ENCODE measurements around the gene CHRDL2. TPM values are rescaled to one million over a fixed set of nuclear protein-coding genes. Genes with fewer than 3 reads are reported as not detected.

The CHRDL2 gene
- total RNA-seq, 1 experiment from 2014 or later, result not detected

DNA sequence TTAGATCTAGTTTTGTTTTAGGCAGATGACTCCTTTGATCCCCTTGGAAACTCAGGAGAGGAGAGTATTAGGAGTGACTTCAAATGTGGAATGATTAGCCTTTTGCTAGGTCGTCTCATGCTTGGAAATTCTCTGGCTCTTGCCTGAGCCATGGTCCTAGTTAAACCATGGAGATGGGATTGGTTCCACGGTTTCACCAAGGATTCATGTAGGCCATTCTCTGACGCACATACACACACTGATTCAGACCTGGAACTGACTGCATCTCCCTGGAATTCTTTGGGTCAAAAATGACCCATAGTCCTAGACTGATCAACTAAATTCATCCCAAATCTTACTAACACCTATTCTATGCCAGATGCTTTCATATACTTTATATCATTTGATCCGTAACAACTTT is 82.3 kb downstream of the CHRDL2 start:
- Histone ChIP-seq H2AFZ (ENCODE audit: low read depth, low read length, poor library complexity, severe bottlenecking) (no peak overlapping the region), H3K4me2 (ENCODE audit: low read length) (no peak overlapping the region), H4K20me1 (ENCODE audit: insufficient read depth) (no peaks in the 10 kb centered on the region), H3K4me1 (ENCODE audit: control insufficient read depth in 1 of 2, insufficient read depth in 2 of 2, low read length in 2 of 2) (no peaks in the 10 kb centered on the region), H3K9me3 (ENCODE audit: control insufficient read depth in 1 of 2, insufficient read depth in 1 of 2, low read depth in 1 of 2, low read length in 2 of 2) (no peaks in the 10 kb centered on the region), H3K9me2 (ENCODE audit: insufficient read depth) (no peaks in the 10 kb centered on the region), H3K27ac (ENCODE audit: low read depth, low read length) (no peak overlapping the region), H3K79me2 (ENCODE audit: insufficient read depth, low read length) (no peaks in the 10 kb centered on the region), H3K4me3 (replicated peaks in 1 of 2; ENCODE audit: low read depth in 1 of 2, low read length in 2 of 2) (no peak overlapping the region), H3K9ac (ENCODE audit: low read length) (no peak overlapping the region), H3K36me3 (ENCODE audit: control insufficient read depth in 1 of 2, insufficient read depth in 2 of 2, low read length in 2 of 2) (peaks cover 0 to 3% of the 10 kb centered on the region in 2 experiments; a peak in 1 of 4 replicates), H3K27me3 (ENCODE audit: insufficient read depth, low read length) (no peaks in the 10 kb centered on the region)
- intact Hi-C loops (cut with micrococcal nuclease), result no loop called here
- DNase-seq (ENCODE audit: low read depth, low spot score) (no peak), ATAC-seq (no peak)
- no TSS peak for BruUV-seq (replicated peaks)
- ChIA-PET RAD21 (ENCODE audit: low non-redundant PET in 1 of 2, low total read pairs in 2 of 2, uncharacterized antibody in 2 of 2, unreplicated experiment in 2 of 2) (no interaction called here), CTCF (no interaction called here), POLR2A (no interaction called here)
- TF ChIP-seq RAD21 (IDR thresholded peaks at IDR 0.05; ENCODE audit: low read depth), result no peak
- TF ChIP-seq FOSL1 (IDR thresholded peaks at IDR 0.05; ENCODE audit: low read depth), result no peak
- no peak for TF ChIP-seq YY1 (IDR thresholded peaks at IDR 0.05; ENCODE audit: extremely low read depth, insufficient replicate concordance, low read depth, low read length)
- no peak for TF ChIP-seq SP1 (IDR thresholded peaks at IDR 0.05; ENCODE audit: low read depth)
- TF ChIP-seq ATF3 (IDR thresholded peaks at IDR 0.05), result no peak
- TF ChIP-seq SRF (IDR thresholded peaks at IDR 0.05; ENCODE audit: low read depth), result no peak
- no peak for TF ChIP-seq ZNF274 (IDR thresholded peaks at IDR 0.05; ENCODE audit: low read depth, low read length)
- no peak for TF ChIP-seq ELF1 (IDR thresholded peaks at IDR 0.05; ENCODE audit: borderline replicate concordance, low read depth)
- TF ChIP-seq, protein P1, sequence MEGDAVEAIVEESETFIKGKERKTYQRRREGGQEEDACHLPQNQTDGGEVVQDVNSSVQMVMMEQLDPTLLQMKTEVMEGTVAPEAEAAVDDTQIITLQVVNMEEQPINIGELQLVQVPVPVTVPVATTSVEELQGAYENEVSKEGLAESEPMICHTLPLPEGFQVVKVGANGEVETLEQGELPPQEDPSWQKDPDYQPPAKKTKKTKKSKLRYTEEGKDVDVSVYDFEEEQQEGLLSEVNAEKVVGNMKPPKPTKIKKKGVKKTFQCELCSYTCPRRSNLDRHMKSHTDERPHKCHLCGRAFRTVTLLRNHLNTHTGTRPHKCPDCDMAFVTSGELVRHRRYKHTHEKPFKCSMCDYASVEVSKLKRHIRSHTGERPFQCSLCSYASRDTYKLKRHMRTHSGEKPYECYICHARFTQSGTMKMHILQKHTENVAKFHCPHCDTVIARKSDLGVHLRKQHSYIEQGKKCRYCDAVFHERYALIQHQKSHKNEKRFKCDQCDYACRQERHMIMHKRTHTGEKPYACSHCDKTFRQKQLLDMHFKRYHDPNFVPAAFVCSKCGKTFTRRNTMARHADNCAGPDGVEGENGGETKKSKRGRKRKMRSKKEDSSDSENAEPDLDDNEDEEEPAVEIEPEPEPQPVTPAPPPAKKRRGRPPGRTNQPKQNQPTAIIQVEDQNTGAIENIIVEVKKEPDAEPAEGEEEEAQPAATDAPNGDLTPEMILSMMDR (IDR thresholded peaks at IDR 0.05 in 2 of 3, conservative IDR thresholded peaks at IDR 0.05 in 1 of 3; ENCODE audit: borderline replicate concordance in 1 of 3, insufficient read depth in 1 of 3, low read depth in 2 of 3, low read length in 2 of 3), result no peak
- TF ChIP-seq TCF7L2 (IDR thresholded peaks at IDR 0.05; ENCODE audit: borderline replicate concordance, extremely low read depth, insufficient read depth, insufficient read length), result no peak
- TF ChIP-seq POLR2AphosphoS5 (IDR thresholded peaks at IDR 0.05; ENCODE audit: low read depth, low read length), result no peak
- TF ChIP-seq, protein P2, sequence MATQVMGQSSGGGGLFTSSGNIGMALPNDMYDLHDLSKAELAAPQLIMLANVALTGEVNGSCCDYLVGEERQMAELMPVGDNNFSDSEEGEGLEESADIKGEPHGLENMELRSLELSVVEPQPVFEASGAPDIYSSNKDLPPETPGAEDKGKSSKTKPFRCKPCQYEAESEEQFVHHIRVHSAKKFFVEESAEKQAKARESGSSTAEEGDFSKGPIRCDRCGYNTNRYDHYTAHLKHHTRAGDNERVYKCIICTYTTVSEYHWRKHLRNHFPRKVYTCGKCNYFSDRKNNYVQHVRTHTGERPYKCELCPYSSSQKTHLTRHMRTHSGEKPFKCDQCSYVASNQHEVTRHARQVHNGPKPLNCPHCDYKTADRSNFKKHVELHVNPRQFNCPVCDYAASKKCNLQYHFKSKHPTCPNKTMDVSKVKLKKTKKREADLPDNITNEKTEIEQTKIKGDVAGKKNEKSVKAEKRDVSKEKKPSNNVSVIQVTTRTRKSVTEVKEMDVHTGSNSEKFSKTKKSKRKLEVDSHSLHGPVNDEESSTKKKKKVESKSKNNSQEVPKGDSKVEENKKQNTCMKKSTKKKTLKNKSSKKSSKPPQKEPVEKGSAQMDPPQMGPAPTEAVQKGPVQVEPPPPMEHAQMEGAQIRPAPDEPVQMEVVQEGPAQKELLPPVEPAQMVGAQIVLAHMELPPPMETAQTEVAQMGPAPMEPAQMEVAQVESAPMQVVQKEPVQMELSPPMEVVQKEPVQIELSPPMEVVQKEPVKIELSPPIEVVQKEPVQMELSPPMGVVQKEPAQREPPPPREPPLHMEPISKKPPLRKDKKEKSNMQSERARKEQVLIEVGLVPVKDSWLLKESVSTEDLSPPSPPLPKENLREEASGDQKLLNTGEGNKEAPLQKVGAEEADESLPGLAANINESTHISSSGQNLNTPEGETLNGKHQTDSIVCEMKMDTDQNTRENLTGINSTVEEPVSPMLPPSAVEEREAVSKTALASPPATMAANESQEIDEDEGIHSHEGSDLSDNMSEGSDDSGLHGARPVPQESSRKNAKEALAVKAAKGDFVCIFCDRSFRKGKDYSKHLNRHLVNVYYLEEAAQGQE (IDR thresholded peaks at IDR 0.05; ENCODE audit: low read depth), result no peak
- TF ChIP-seq CEBPB (IDR thresholded peaks at IDR 0.05; ENCODE audit: low read depth), result no peak

Data from HCT116 (cell line).